GM12892 (cell line): ENCODE results near the gene PROX1.

Source experiments
- POLR2A ChIP-seq: IDR thresholded peaks from 2 replicates; pipeline ENCODE4 v1.6.1; 2011; ENCODE audit warnings: low read depth, low read length, control low read depth
- POLR2AphosphoS5 ChIP-seq: IDR thresholded peaks from 2 replicates; pipeline ENCODE4 v1.6.1; 2011; ENCODE audit warnings: low read depth, low read length, control low read depth

DNA sequence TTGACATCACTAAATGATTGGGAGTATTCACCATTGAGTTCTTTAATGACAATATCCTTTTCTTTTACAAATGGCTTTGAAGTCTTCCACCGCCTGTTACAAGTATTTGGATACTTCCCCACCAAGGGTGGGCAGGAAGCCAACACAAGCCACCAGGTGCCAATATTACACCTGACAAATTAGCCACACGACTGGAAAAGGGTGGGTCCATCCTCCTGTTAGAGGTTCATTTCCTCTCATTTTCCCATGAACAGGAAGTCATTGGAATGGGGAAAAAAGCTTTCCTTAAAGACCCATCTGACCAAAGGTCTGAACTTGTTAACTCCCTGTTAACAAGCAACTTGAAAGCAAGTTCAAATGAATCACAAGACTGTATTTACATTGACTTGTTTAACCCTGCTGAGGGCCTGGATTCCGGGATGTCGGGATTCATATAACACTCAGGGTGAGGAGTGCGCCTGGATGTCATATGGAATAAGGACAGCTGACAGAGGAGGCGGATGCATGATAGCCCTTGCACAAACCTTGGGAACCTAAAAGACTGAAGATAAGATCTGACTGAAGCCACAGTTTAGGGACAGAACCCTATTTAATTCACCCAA lies 40.5 kb upstream of the PROX1 start:
- TF ChIP-seq POLR2A (no peak), POLR2AphosphoS5 (no peak)
